Inflammatory macrophage (primary cell): ENCODE measurements around the gene FIGLA.

Experiments
- DNase-seq, 2 donors: peaks; one replicate each; pipeline ENCODE4 v3.0.0-alpha.2; 2020 to 2022

The FIGLA gene

GRCh38 chr2:70808983-70809958 lies 18.8 kb upstream of the FIGLA start:
- DNase-seq, result no peak

GRCh38 chr2:70807828-70808118 lies 17.3 kb upstream of the FIGLA start:
- DNase-seq, result no peak

DNA sequence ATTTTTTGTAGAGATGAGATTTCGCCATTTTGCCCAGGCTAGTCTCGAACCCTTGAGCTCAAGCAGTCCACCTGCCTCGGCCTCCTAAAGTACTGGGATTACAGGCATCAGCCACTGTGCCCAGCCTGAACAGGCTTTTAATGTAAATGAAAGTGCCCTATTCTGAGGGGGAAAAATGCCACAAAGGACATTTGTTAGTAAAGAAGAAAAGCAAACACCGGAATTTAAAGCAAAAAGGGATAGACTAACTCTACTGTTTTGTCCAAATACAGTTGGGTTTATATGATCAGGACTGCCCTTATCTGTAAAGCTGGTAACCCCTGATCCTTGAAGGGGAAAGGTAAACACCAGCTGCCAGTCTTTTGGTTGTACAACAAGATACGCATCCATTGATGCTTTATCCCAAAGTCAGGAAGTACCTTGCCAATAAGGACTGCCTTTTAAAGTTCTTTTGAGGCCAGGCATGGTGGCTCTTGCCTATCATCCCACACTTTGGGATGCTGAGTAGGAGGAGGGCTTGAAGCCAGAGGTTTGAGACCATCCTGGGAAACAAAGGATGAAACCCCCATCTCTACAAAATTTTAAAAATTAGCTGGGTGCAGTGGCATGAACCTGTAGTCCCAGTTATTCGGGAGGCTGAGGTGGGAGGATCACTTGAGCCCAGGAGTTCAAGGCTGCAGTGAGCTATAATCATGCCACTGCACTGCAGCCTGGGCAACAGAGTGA lies 16.8 kb upstream of the FIGLA start:
- DNase-seq, result no peak

DNA sequence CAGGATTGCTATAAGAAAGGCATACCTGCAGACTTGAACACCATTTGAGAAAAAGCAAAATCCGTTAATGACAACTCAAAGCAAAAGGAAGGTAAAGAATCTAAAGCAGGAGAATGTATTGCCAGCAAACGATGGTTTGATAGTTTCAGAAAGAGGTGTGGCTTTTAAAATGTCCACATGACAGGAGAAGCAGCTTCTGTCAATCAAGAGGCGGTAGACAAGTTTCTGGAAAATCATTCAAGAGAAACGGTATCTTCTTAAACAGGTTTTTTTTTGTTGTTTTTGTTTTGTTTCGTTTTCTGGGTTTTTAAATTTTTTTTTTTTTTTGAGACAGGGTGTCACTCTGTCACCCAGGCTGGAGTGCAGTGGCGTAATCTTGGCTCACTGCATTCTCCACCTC lies 16.2 kb upstream of the FIGLA start:
- DNase-seq, result no peak

DNA sequence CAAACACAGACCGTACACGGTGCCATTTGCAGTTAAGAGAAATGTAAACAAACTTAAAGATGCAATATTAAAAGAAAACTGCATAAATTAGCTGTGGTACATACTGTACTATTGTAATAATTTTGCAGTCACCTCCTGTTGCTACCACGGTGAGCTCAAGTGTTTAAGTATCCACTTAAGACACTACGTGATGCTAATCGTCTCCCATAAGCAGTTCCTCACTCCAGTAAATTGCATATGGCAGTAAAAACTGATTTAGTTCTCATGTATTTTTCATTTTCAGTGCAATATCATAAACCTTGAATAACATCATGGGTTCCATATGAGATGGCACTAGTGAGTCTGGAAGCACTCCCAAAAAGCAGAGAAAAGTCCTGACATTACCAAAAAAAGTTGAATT lies 15.6 kb upstream of the FIGLA start:
- DNase-seq, result no peak

- DNase-seq, result no peak
Measured at GRCh38 chr2:70801607-70802263, 11.3 kb upstream of the FIGLA start.

GRCh38 chr2:70799706-70800105 lies 9.3 kb upstream of the FIGLA start:
- DNase-seq, result no peak

- peak; percentile 60 to 65 for DNase-seq
Measured at GRCh38 chr2:70797996-70798395, 7.6 kb upstream of the FIGLA start.

- peak; percentile 36 to 42 for DNase-seq
Measured at GRCh38 chr2:70797506-70797905, 7.1 kb upstream of the FIGLA start.

DNA sequence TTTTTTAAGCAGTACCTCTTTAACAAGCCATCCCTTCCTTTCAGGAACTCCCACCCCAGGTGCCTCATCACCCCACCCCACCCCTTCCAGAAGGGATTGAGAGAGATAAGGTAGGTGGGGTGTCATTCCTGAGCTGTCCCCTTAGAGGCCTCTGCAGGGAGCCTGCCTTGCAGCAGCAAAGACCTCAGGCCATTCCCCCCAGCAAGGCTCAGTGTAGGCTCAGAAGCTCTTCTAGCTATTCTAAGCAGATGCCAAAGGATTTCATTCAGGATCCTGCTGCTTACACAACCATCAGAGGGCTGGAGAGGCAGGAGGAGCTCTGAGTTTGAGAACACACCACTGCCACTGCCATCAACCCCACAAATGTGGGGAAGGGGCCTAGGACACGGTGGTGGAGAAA lies 5.8 kb upstream of the FIGLA start:
- no peak for DNase-seq

DNA sequence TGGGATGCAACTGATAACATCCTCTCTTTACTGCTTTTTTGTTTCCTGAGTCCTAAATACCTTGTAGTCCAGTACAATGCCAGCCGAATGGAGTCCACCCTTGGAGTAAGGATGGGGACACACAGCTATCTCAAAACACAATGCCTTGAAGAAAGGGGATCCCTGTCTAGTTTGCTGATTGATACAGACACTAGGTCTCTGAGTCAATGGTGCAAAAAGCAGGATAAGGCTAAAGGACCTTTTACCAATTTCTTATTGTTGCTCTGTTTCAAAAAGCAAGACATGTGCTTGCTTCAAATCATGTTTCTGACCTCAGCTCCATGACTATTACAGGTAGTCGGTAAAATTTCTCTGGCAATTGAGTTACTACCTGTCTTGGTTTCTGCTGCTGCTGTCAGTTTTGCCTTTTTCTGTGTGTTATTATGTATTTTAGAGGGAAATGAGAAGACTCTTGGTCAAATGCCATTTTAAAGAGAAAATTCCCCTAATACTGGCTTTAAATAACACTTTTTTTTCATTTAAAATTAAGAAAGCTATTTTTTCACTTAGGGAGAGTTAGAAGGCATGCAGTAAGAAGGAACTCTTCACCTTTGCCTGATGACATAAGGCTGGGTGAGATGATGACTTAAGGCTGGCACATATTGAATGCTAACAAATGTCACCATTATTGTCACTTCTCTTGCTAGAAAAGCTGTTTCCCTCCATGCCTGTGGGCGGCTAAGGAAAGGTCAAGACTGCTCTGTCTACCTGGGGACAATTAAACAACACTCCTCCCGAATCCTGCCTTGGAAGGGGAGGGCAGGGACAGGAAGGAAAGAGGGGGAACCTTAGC lies 4.9 kb upstream of the FIGLA start:
- DNase-seq, result no peak

- peak; percentile 84 to 89 for DNase-seq
Measured at GRCh38 chr2:70793450-70793849, 3.0 kb upstream of the FIGLA start.

DNA sequence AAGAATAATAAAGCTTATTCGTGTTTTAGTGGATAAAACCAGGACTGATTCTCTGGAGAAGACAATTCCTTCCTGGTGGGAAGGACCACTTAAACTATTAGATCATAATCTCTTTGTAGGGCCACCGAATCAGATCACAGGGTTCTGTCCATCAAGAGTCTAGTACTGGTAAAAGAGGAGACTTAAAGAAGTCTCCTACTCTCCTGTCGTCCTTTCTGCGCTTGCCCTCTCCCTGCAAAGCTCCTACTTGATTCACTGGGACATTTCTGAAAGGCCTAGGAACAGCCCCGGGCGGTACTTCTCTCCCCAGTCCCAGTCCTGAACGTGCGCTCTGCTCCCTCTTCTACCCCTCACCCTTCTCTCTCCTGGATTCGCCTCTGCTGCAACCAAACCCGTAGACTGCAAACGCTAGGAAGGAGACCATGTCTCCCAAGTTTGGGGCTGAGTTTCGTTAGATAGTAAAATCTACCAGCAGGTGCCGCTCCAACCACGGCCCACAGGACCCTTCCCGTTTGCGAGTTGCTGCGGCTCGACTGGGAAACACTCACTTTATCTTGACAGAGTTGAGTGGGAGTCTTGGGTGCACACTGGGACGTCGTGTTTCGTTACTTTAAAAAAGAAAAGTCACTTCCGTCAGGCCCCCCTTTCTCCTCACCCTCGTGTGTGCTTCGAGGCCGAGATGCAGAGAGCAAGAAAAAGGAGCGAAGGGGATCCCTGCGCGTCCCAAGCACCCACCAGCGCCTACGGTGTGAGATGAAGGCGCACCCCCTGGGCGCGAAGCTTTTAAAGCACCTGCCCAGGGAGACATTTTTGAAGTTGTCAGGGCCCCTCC lies 923 bp downstream of the FIGLA start:
- DNase-seq, result peak; percentile 85 to 88

- DNase-seq, result peak; percentile 56 to 66
Measured at GRCh38 chr2:70785137-70785911, 5.1 kb downstream of the FIGLA start.

DNA sequence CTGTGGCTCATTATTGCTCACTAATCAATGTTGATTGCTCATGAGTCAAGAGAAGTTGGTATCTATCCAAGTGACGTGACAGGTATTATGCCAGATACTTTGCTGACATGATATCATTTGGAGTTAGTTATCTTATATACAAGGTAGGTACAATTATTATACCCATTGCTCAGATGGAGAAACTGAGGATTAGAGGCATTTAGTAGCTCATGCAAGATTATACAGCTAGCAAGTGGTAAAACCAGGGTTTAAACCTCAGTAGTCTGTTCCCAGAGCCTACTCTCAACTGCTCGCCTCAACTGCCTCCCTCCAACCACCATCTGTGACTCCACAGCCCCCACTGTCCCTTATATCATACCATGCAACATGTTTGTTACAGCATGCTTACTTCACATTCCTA lies 6.1 kb downstream of the FIGLA start:
- no peak for DNase-seq

- DNase-seq, result no peak
Measured at GRCh38 chr2:70779911-70780545, 10.4 kb downstream of the FIGLA start.

GRCh38 chr2:70779491-70779890 lies 11.0 kb downstream of the FIGLA start:
- DNase-seq, result no peak

- DNase-seq, result no peak
Measured at GRCh38 chr2:70778676-70779075, 11.8 kb downstream of the FIGLA start.

GRCh38 chr2:70777450-70777849 lies 13.0 kb downstream of the FIGLA start:
- DNase-seq, result no peak

- no peak for DNase-seq
Measured at GRCh38 chr2:70776266-70776665, 14.2 kb downstream of the FIGLA start.
